GM19324 (cell line): Measurements from ENCODE around the gene HNRNPLL.
A peak's percentile ranks its signal among the peaks of the same experiment; 100 is the strongest.
"Not testable (repeated sequence)": the region's sequence is repeated elsewhere in the genome, so short reads cannot be mapped to it uniquely, and the experiment has no call there.

ENCODE experiments used
- ATAC-seq: cut with Tn5 transposase; IDR thresholded peaks from one replicate; pipeline ENCODE4 v1.9.1; 2021; ENCODE audit warnings: mild to moderate bottlenecking, moderate library complexity; ENCODE audit not compliant: unreplicated experiment, low FRiP score

The HNRNPLL gene

DNA sequence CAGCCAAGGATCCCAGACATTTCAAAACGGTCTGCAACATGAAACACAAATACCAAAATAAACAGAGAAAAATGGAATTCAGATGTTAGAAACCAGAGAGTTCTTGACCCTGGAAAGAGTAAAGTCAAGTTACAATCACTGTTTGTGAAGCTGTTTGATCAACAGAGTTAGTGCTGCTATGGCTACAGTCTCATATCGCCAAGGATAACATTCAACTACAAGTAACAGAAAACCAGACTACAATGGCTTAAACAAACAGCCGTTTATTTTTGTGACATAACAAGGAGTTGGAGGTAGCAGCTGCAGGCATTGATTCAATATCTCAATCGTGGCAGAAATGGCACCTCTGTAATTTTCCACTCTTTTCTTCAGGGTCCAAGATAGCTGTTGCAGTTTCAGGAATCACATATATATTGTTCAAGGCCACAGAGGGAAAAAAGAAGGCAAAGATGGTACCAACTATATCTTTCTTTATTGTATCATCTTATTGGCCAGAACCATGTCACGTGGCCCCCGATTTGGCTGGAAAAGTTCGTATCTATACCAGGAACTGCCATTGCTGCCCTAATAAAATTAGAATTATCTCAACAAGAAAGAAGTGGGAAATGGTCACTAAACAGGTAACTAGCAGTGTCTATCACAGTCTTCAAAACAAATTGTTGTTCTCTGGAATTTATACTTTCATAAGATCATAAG is 17.7 kb upstream of the HNRNPLL start:
- ATAC-seq = no peak

DNA sequence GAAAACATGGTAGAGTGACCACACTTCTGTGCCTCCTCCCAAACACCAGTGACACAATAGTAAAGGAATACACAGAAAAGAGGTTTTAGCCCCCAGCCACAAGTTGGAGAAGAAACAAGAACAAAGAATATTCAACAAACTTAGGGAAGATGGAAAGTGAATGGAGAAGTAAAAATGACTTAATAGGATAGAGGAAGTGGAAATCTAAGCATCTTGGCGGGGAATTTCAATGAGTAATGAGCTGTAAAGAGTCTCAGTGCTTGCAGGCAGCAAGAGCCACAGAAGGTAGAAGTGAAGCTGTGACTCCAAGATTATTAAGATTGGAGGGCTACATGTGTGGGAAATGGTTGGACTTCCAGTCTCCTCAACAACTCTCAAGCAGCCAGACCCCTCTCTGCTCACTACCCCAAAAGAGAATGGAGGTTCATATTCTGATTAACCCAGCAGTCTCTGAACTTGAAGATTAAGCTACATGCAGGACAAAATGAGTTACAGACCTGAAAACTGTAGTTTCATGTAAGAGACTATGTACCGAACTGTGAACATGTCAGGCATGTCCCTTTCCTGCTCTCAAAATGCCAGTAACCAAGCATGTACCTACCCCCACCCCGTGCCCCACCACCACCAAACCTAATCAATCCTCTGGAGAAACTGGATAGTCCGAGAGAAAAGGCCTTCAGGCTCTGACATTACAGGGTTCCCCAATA is 16.9 kb upstream of the HNRNPLL start:
- no peak for ATAC-seq

DNA sequence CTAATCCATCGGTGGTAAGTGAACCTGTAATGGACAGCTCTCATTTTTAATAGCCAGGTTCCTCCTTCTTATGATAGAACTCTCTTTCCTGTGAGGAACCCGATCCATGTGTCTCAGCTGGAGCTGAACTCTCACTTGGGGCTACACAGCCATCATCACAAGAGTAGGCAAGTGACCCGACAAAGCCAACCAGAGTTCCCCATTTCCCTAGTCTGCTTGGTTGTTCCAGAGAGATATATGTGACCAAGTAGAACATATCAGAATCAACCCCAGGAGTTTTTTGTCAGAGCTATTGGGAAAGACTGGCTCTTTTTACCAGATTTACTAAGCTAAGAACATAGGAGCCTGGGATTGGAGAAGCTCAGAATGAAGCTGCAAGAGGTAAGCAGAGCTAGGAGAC is 14.6 kb upstream of the HNRNPLL start:
- ATAC-seq = no peak

DNA sequence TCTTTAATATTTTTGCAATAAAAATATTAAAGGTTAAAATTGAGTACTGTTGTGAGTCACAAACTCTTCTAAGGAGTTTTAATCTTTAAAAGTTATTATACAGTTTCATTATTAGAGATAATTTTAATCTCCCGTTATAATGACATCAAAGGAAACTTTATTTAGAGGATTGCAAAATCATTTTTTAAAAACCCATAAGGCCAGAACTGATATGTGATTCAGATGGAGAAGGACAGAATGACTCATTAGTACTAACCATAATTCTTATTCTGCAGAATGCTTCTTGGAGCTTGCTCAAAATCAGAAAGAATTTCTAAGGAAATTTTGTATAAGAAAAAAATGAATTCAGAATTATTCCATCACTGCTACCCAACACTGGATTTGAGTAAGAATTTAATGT is 12.5 kb upstream of the HNRNPLL start:
- no peak for ATAC-seq

DNA sequence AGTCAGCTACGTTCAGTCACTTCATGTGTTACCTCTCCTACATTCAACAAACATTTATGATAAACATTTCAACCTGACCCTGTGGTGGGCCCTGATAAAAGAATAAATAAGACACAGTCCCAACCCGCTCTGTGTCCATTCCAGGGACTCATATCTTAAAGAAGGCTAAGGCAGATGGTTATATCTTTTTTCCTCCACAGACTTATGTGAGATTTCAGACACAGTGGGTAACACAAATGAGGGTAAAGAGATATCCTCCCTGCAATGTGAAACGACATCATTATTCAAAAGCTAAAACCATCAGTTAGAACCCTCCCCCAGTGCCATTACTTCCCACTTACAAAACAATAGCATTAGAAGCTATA is 11.1 kb upstream of the HNRNPLL start:
- no peak for ATAC-seq

DNA sequence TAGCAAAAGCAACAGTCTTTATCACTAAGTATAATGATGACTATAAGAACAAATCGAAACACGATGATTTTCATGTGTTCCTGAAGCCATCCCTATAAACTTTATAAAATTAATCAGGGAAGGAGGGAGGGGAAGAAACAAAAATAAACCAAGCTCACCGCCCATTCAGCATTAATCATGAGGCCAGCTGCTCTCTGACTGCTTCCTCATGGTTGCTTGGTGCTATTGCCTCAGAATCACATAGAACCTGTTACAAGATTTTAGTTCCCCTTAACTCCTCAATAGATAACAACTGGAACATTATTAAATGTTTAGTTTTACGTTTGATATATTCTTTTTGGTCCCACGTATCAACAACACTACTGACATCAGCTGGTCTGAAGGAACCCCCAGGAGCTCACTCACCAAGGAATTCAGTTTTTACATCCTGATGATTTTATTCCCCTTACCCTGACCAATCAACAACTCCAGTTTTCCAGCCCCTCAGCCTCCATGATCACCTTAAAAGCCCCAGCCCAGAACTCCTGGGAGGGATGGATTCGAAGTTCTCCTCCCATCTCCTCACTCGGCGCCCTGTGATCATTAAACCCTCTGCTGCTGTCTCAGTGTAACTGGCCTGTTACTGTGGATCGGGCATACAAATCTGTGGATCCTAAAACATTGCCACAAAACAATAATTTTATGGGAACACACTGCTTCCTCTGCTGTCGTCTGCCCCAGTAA is 10.6 kb upstream of the HNRNPLL start:
- ATAC-seq = no peak

DNA sequence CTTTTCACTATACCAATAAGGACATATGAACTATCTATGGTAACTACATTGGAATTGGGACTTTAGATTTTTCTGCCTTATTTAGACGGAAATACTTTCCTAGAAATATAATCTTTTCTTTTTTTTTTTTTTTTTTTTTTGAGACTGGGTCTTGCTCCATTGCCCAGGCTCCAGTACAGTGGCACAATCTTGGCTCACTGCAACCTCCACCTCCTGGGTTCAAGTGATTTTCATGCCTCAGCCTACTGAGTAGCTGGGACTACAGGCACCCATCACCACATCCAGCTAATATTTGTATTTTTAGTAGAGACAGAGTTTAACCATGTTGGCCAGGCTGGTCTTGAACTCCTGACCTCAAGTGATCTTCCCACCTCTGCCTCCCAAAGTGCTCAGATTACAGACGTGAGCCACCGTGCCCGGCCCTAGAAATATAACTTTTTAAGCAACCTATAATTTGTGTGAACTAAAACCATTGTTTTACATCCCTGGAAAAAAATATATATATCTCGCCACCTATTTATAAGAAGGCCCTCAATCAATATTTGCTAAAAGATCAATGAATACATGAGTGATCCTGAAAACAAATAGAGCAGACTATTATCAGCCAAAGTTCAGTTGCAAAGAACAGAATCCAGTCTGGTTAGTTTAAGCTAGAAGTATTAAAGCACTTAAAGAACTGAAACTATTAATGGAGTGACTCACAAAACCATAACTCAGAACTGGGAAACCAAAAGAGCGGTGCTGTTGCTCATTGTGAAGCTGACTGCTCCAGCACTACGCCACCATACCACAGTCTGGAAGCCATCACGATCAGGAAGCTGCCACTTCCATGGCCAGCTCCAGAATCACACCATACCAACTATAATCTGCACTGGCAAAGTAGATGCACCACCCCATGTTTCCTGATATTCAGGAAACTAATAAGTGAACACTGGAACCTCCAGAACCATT is 8.4 kb upstream of the HNRNPLL start:
- no peak for ATAC-seq

DNA sequence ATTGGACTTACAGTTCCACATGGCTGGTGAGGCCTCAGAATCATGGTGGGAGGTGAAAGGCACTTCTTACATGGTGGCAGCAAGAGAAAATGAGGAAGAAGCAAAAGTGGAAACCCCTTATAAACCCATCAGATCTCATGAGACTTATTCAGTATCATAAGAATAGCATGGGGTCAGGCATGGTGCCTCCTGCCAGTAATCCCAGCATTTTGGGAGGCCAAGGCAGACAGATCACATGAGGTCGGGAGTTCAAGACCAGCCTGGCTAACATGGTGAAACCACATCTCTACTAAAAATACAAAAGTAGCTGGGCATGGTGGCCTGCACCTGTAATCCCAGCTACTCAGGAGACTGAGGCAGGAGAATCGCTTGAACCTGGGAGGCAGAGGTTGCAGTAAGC is 6.5 kb upstream of the HNRNPLL start:
- not testable (repeated sequence) for ATAC-seq

DNA sequence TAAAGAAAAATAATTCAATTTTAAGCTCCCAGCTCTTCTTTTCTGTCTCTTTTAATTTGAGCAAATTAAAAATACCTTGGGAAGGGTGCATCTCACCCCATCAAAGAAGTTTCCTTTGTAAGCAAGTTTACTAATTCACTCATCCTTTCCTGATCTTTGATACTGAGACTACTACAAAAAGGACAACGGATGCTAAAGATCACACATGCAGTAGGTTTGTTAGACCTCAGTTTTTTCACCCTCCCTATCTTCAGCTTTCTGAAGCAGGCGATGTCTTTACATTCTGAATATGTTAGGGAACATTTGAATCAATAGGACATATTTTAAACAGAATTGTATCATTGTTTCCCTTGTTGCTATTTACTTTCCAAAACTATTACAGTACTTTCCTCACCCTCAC is 6.0 kb upstream of the HNRNPLL start:
- no peak for ATAC-seq

DNA sequence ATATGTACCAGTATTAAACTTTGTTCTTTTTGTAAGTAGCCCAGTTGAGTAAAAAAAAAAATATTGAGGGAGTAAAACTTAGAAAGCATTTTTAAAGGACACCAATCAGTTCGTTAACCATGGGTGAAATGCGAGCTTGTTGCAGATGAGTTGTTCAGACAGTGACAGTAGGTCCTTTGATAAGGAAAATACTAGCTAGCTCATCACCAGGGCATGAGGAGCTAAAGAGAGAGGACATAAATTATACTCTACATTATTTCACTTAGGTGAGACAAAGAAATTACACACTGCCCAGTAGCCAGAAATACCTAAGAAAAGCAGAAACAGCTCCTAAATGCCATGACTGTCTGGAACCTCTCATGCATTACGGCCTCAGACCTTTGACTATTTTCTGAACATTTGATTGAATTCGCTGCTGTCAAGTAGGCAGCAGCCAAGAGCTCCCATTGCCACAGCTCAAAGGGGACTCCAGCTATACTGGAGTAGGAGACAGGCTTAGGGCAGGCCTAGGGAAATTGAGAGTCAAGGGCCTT is 2.6 kb upstream of the HNRNPLL start:
- no peak for ATAC-seq

DNA sequence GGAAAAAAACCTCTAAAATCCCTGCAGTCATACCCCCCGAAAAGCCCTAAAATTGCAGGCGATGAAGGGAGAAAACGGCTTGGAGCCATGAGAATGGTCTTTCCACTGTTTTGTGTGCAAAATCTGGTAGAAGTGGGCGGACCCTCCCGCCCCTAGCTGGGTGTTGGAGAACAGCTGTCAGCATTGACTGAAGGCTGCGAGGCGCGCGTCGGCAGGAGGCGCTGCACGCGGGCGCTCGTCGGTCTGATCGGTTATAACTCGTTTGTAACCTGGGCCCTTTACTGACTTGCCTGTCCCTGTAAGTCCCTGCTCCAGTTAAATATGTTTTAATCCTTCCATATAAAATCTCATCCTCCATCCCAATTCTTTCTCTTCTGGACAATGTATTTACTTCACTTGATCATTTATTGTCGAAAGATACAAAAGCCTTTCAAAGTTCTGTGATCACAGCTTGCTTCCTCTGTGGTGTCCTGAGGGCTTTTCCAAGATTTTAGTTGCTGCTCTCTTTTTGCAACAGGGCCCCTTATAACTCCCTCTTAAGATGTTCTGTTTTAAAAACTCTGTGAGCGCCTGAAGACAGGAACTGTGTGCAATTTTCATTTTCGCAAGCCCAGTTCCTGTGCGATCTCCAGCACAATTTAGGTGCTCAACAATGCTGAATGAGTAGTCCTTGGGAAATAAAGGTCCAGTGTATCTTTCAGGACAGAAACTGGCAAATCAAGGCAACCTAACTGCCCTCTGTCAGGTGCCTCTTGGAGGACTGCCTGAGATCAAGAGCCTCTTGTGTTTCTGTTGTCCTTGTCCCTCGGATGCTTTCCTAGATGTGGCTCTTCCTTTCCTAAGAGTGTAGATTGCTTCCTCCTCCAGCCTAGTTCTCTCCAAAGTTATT is 918 bp upstream of the HNRNPLL start:
- ATAC-seq = peak; percentile 49

DNA sequence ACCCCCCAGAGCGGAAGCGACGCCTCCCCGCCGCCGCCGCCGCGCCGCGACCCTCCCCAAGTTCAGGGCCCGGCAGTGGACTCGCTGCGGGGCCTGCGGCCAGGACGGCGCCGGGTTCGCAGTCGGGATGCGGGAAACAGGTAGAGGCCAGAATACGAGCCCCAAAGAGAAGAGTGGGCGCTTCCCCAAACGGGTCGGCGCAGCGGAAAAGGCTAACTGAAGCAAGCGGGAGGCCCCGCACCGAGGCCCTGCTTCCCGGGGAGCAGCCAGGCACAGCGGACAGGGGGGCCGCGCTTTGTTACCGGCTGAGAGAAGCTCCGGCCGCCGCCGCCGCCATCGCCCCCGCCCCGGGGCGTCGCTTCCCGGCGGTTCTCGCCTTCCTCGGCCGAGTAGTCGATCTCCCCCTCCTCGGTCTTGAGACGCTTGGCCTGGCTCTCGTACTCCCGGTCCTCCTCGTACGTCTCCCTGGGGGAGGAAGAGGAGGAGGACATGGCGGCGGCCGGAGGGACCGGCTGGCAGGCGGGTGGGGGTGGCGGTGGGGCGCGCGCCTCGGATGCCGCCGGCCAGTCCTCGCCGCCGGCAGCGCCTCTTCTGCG is 494 bp downstream of the HNRNPLL start:
- ATAC-seq = no peak

DNA sequence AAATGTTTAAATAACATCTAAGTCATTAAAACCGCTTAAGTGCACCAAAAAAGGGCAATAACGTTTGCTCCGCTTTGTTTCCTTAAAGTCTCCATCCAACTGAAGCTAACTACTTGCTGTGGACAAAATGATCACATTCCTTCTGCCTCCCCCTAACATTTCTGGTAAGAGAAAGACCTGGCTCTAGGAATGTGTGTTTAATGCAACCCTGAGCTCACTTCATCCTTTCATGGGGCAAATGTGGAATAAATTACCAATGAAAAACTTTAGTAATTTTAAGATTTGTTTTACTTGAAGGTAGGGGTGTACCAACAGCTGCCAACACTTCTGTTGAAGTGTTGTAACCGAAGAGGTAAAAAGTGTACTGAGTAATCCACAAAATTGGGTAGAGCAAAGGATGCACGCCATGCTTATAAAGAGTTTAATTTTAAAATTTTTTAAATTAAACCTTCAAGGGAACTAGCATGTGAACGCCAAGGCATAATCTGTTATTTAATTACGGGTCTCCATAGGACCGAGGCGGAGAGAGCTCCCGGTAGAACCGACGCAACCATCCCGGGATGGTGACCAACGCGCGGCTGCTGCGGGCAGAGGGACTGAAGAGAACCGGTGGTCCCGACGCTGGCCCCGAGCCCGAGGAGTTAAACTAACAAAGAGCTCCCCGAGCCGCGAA is 1.1 kb downstream of the HNRNPLL start:
- no peak for ATAC-seq

DNA sequence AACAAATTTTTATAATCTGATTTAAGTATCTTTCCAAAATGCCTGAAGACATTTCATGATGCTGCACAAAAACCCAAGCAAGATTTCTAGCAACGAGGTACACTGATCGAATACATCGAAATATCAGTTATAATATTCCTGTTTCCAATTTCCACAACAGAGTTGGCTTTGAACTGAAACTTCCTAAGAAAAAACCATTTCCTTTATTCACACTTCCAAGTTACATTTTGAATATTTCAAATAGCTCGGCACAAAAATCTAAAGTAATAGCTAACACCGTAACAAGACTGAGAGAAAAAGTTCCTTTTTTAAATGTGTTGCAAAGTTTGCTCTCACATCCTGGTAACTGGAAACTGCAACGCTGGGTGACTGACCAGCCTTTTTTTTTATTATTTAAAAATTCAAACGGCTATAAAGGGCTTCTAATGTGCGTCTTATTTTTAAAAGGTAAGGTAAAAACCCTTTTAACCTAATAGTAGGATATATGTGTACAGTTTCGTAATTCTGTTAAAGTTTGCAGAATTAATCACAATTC is 1.7 kb downstream of the HNRNPLL start:
- no peak for ATAC-seq

DNA sequence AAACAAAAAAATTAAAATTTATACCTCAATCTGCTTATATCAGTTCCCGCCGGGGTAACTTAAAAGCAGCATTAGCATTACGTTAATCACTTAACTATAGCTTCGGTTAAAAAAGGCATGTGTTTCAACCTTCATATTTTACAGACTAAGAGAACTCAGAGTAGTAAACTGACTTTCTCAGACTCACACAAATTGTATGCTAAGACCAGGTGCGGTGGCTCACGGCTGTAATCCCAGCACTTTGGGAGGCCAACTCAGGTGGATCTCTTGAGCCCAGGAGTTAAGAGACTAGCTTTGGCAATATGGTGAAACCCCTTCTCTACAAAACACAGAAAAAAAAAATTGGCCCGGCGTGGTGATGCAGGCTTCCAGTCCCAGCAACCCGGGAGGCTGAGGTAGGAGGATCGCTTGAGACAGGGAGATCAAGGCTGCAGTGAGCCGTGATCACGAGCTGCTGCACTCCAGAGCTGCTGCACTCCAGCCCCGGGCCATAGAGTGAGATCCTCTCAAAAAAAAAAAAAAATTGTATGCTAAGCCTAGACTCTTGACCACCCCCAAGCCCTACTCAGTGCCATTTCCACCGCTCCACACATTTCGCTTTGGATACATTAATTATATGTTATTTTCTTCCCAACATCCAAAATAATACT is 2.4 kb downstream of the HNRNPLL start:
- ATAC-seq = no peak

DNA sequence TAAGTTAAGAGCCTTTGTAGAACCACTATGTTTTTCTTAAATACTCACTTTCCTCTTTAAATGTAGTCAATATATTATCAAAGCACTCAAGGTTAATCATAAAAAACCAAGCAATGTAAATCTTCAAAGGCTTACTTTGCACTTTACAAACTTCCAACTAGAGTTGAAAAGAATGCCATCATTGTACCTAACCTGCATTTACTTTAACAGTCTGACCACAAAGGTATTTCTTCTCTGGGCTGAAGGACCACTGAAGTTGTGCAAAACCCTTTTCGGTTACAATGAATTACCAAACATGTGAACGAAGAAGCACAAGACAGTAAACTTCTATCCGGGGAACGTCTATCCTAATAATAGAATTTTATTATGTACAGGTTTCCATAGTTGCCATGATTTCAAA is 3.0 kb downstream of the HNRNPLL start:
- ATAC-seq = no peak

DNA sequence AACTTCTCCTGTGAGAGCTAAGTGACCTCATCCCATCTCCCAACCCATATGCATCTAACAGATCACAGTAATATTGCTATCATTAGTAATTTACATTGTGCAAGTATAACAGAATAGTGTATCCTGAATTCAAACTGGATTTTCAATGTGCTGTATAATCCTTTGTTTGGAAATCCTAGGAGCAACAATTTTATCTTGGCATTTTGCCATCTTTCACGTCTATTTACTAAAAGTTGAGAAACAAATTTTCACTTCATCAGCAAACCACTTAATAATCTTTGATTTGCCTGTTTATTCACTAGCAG is 3.8 kb downstream of the HNRNPLL start:
- ATAC-seq = no peak
